ENCODE measurements around the gene UMAD1.

Gene UMAD1

DNA sequence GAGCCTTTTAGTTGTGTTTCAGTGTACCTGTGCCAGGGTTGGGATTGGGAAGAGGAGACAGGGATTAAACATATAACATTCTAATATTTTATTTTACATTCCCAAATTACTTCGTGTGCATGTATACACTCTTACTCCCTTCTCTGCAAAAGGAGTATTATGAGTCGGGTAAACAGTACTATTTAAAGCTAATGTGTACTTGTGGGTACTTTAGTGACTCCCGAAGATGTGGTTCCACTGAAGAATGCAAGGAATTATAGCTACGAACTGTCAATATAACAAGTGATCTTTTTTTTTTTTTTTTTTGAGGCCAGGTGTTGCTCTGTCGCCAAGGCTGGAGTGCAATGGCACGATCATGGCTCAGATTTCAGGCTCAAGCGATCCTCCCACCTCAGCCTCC is 200.5 kb downstream of the UMAD1 start:
- no peak for DNase-seq (ENCODE audit: low spot score)

DNA sequence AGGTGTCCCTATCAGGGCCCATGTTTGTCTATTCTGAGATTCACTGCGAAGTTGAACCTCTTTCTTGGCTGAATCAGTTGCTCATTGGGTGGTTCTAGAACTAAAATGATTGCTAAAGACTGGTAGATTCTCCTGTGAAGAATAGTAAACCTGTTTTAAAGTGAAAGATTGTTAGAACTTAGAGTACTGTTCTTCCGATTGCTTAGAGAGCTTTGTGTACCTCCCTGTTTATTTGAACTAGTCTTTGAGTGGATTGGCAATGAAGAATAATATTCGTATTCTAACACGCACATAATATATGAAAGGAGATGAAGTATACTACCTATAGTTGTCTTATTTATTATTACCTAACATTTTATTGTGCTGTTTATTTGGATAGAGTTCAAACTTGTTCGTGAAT is 202.7 kb downstream of the UMAD1 start:
- no peak for DNase-seq (ENCODE audit: low spot score)

DNA sequence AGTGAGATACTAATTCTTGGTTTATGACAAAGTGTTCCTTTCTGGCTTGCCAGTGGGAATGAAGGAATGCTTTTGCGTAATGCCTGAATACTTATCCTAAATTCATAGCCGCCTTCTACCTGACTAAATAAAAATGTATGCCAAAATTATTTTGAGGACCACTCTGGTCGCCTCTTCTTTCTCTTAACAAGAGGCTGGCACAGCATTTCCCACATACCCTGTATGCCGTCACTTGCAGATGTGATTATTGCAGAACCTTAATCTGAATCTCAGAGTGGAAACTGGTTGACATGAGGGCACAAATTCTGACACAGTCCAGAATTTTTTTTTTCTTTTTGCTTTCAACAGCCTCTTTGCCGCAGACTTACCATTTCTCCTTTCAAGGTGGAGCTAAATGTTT is 203.4 kb downstream of the UMAD1 start:
- no peak for DNase-seq (ENCODE audit: low spot score)

DNA sequence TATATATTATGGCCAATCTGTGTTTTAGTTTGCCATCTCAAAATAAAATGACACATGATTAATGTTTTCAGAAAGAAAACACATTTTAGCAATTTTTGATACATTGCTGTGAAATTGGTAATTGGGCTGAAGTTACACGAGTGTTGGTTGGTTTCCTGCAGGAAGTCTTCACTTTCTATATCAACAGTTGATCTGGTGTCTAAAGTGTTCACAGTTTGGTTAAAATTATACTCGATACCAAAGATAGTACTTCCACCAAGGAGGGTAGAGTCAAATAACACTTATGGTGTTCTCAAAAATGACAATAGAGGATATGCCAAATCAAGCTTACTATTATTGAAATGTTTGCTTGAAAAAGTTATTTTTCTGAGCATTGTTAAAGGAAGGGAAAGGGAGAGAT is 207.7 kb downstream of the UMAD1 start:
- DNase-seq (ENCODE audit: low spot score): no peak

DNA sequence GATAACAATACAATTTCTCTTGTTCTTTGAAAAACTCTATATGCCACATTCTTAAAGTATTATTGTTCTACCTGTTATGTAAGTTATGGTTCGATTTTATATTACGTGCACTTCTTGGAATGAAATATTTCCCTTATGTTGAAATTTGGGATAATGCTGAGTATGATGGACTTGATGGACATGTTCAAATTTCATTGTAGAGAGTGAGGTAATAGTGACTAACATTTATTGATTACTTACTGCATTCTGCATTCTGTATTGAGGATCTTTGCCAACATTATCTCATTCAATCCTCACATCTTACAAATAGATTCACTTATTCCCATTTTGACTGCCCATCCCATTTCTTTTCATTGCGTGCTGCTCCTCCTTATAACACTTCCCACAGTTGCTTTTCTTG is 208.3 kb downstream of the UMAD1 start:
- no peak for DNase-seq (ENCODE audit: low spot score)

DNA sequence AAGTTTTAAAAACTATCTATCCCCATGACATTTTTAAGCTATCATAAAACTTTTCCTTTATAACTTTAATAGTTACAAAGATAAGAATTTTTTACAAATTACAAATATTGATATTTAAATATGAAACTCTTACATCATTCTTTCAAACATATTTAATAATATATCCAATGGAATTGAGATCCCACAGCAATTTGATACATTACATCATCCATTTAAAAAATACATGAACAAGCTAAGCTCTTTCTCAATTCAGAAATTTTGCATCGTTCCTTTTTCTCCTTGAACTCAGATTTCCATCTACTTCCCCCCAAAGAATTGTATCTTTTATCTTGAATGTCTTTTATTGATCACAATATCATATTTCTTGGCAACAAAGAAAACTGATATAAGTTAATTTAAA is 209.6 kb downstream of the UMAD1 start:
- no peak for DNase-seq (ENCODE audit: low spot score)

DNA sequence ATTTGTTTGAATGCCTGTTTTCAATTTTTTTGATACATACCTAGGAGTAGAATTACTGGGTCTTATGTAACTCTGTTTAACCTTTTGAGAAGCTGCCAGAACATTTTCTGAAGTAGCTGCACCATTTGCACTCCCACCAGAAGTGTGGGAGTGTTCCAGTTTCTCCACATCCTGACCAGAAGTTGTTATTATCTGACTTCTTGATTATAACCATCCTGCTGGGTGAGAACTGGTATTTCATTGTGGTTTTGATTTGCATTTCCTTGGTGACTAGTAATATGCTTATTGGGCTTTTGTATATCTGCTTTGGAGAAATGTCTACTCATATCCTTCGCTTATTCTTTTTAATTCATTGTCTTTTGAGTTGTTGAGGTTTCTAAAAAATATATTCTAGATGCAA is 210.8 kb downstream of the UMAD1 start:
- no peak for DNase-seq (ENCODE audit: low spot score)

DNA sequence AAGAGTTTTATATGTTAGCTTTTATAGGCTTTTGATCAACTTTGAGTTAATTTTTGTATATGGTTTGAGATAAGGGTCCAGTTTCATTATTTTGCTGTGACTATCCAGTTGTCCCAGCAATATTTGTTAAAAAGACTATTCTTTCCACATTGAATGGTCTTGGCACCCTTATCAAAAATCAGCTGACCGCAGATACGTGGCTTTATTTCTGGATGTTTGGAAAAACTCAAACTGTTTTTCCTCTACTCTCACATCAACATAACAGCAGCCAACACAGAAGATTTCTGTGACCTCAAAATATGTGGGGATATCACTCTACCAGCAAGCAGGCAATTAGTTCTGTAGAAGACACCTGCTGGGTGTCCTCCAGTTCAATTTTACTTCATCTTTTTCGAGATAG is 211.4 kb downstream of the UMAD1 start:
- no peak for DNase-seq (ENCODE audit: low spot score)

DNA sequence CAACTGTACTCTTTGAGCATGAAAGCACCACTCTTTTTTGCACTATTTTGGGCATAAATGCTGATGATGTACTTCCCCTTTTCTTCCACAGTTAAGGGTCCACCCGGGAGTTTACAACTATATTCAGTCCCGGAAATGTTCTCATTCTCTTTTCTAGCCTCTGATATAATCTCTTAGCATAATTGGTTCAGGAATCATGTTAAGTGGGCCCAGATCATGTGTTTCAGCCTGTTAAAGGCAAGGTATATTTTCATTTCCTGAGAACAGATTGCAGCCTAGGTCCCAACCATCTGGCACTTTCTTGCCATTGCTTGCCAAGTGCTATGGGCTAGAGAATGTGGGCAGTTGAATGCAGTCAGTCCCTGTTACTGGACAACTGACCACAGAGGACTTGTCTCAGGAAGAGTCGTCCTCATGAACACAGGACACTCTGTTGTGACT is 216.6 kb downstream of the UMAD1 start:
- peak; percentile 68 for DNase-seq (ENCODE audit: low spot score)

DNA sequence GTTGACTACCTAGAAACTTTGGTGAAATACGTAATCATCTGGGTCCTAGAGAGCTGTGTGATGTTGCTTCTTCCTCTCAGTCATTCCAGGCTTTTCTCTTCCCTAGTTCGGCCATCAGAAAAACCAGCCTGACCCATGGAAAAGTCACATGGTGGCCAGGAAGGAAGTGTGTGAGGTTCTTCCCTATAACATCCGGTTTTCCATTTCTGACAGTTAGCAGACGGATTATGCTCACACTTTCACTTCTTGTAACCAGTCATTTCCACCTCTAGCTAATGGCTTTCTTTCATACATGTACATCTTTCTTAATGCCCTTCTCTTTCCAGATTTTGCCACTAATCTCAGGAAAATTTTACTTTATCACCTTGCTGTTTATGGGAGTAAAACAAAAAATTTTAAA is 218.0 kb downstream of the UMAD1 start:
- DNase-seq (ENCODE audit: low spot score): no peak

DNA sequence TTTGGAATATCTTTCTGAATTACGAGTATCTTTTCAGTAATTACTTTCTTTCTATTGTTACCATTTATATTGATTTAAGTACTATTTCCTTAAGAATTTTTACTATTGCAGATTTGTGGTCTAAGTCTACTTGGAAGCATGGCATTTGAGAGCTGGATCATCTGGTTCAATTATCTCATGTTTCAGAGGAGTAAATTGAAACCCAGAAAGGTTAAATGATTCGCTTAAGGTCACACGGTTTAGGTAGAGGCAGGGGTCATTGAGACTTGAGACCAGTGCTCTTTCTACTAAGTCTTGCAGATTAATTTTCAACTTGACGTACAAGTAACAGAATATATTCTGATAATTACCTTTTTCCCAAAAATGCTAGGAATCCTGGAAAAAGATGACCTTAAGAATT is 218.9 kb downstream of the UMAD1 start:
- DNase-seq (ENCODE audit: low spot score): no peak

DNA sequence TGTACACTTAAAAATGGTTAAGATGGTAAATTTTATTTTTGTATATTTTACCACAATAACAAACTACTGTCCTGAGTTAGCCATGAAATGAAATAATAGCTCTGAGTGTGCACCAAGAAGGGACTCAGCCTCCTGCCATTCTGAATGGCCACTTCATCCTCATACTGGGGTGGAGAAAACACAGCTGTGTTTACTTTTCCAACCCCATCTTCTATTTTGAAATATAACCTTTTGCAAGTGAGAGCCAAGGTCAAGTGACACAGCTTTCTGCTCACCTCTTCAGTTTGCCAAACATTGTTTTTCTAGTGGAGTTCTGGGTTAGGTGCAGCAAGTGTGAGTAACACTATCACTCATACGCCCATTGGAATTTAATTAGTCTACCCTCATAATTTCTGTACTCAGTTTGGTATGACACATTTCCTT is 220.7 kb downstream of the UMAD1 start:
- DNase-seq (ENCODE audit: low spot score): no peak

DNA sequence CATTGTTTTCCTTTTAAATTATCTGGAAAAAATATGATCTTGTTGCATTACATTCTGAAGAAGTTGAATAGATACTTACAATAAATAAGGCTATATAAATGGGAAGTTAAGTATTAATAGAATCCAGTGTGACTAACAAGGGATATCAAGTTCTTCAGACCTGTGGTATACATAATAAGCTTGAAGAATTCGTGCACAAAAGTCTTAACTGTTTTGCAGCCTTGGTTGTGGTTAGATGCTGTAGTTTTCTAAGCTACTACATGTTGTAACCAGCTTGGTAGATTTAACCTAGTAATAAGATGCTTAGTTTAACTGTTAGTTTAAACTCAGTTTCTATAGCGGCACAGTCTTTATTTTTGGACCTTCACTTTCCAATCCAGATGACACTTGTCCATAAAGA is 221.8 kb downstream of the UMAD1 start:
- DNase-seq (ENCODE audit: low spot score): no peak

DNA sequence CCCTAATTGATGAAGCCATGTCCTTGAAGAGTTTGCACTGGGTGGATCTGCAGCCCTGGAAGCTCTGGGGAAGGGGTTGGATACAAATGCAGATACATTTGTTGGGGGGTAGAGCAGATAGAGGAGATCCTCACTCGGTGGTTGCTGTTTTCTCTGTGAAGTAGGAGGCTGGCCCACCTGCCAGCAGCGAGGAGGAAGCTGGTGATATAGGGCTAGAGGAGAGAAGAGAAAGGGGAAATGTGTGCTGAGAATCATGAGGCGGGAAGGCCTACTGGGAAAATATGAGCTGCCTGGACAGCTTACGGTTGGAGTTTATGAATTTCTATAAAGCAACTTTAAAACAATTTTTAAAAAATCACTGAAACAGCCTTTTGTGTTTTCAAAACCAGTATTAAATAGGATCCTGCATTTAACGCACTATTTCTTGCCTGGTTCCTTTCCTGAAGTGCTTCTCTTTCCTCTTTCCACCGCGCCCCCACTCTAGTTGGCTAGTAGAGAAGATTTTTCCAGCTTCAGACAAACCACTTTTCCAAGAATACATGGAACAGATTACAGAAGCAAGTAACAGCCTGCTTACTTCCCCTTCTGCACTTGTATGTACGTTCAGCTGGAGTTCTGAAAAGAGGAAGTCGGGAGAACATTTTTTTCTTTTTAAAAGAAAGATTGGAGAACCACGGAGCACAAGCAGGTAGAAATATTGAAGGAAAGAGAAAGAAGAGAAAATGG is 227.5 kb downstream of the UMAD1 start:
- peak; percentile 73 for DNase-seq (ENCODE audit: low spot score)

DNA sequence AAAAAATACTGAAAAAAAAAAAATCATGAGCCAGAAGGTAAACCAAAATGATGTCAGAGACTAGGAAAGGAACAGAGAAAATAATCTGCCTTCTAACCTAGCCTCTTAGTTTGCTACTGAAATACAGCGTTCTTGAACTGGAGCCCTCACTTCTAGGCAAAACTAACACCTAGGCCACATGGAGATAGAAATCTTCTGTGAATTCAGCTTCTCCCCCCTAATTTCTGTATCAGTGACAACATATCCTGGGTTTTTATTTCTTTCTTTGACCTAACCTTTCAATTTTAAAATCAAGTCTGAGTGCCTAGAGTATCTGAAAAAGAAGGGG is 228.0 kb downstream of the UMAD1 start:
- DNase-seq (ENCODE audit: low spot score): no peak

DNA sequence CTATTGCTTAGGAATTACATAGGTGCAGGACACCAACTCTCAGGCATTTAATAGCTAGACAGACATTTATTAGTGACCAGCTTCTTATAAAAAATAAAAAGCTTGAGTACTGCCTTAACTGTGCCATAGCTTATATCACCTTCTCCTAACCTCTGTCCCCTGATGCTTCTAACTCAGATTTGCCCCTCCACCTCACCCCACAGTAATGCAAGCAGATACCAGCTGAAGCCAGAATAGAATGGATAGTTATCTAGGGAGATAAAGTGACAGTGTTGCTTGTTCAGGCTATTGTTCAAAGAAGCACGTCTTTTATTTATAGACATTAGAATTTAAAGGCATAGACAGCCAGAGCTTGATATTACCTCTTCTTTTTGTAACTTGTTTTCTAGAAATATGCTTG is 228.5 kb downstream of the UMAD1 start:
- no peak for DNase-seq (ENCODE audit: low spot score)

DNA sequence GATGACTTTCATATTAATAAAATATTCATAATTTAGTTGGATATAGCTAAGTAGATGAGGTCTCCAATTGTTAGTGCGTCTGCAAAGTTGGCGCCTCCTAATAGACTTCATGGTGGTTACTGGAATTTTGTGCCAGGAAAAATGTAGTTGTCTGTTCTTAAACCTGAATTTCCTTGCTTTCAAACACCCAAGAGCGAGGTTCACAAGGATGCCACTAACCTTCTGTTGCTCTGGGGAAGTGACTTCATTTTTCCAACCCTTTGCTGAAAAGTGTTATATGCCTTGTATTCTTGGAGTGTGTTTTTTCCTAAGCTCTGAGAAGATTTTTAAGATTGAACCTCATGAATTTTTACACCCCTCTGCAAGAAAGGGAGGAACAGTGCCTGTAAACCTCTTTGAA is 229.1 kb downstream of the UMAD1 start:
- no peak for DNase-seq (ENCODE audit: low spot score)

DNA sequence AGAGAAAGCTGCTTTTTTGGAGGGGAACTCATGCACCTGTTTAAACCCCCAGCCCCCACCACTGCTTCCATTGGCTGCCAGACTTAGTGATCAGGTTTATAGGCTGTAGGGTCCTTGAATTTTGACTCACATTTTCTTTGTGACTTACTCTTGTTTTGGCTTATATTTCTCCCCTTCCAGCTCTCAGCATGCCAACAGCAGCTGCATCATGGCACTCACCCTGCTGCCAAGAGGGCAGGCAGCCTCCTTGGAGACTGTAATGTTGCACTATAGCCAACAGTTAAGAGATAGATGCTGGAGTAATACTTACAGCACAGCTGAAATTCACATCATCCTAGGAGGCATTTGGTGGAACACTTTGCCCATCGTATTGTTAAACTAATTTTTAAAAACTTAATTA is 230.0 kb downstream of the UMAD1 start:
- no peak for DNase-seq (ENCODE audit: low spot score)

DNA sequence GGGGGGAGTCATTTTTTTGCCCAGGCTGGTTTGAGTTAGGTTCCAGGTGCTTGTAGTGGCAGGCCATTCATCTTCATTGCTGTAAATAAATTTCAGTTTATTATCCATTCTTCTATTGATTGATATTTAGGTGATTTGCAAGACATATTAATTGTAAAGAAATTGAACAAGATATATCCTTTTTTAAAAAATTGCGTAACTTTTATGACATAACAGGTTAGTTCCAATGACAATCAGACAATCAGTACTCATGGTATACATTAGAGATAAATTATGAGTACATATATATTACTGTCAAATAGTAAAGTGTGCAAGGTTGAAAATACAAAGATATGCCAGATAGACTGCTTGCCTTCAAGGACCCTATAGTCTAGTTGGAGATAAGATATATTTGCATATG is 235.9 kb downstream of the UMAD1 start:
- DNase-seq (ENCODE audit: low spot score): no peak

DNA sequence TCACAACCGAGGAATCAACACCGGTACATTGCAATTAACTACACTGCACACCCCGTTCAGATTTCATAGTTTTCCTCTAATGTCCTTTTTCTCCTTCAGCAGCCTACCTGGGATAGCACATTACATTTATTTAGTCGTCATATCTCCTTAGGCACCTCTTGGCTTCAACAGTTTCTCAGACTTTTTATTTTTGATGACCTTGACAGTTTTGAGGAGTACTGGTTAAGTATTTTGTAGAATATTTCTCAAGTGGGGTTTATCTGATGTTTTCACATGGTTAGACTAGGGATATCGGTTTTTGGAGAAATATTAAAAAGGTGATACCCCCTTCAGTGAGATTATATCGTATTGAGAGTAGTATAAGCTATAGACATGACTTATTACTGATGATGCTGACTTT is 241.0 kb downstream of the UMAD1 start:
- no peak for DNase-seq (ENCODE audit: low spot score)

DNA sequence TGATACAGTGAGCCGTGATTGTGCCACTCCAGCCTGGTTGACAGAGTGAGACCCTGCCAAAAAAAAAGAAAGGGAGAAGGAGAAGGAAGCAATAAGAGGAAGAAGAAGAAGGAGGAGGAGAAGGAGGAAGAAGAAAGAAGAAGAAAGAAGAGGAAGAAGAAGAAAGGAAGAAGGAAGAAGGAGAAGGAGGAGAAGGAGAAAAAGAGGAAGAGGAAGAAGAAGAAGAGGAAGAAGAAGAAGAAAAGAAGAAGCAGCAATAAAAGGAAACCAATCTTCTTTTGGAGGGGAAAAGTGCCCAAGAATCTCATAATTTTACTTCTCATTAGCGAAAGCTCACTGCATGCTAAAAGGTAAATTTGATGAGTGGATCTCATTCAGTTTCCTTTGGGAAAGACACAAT is 242.3 kb downstream of the UMAD1 start:
- no peak for DNase-seq (ENCODE audit: low spot score)

DNA sequence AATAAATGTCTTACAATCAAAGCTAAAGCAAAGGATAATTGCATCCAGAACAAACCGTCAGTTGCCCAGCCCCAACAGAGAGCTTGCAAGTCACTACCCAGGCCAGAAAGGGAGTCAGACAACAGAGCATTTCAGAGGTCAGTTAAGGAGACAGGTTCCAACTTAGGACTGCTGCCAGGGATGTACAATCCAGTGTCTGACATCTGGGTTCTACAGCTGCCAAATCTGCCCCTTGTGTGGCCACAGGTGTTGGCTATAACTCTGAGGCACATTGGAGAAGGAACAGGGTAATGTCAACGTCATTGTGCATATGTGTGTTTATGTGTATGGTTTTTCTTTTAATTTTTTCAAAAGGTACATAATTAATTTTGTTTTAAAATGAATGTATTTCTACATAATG is 242.8 kb downstream of the UMAD1 start:
- peak; percentile 26 for DNase-seq (ENCODE audit: low spot score)

DNA sequence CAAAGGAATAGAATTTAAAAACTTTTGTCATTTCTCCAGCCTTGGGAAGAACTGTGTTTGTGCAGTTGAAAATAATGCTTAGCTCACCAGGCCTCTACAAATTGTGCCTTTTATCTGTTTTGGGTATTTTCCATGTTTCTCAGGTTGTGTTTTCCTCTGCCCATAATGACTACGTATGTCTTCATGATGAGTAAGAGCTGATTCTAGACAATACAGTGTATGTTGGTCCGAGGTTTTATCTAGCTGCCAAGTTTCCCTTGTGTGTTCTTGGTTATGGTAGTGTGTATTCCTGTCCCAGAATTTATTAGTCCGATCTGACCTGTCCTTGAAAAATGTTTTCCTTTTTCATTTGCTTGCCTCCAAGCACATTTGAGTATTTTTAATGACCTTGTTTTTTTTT is 244.3 kb downstream of the UMAD1 start:
- no peak for DNase-seq (ENCODE audit: low spot score)

DNA sequence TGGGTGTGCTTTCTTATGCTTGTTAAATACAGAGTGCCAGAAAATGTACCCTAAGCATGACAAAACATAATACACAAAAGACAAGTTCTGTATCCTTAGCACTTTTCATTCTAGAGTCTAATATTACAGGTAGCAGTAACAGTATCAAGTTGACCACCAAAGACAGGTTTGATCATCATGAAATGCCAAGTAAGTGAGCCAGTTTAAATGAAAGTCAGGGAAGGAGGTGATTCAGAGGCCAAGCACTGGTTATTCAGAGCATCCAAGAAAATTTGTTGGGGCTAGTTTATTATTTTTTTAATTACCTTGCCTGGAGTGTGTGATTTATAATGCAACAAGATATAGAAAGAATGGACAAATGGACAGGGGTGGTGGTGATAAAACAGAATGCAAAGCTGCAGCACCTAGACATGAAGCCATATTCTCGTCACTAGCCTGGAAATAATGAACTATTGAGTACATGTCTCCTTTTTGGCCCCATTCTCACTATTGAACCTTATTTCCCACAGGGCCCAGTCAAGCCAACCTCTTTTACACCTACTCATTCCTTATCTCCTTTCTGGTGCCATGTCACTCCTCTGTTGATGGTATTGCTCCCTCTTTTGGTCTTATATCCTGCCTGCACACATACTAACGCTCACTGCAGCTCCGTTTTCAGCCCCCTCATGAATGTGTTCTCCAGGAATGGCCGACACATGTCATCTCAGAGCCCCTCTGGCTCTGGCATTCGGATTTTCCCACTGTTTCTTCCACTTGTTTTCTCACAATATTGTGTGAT is 249.4 kb downstream of the UMAD1 start:
- no peak for DNase-seq (ENCODE audit: low spot score)

Data from NAMALWA (cell line).